Immature natural killer cell (primary cell): ENCODE data around the gene PHETA1. TPM values are rescaled to one million over a fixed set of nuclear protein-coding genes. Genes with fewer than 3 reads are reported as not detected.
"Not testable (repeated sequence)": the region's sequence is repeated elsewhere in the genome, so short reads cannot be mapped to it uniquely, and the experiment has no call there.

Experiments used
- DNase-seq, 3 donors: peaks; one replicate each; pipeline ENCODE4 v3.0.0; 2022; ENCODE audit warnings: mixed read lengths in 1 of 3
- H3K27ac Mint-ChIP-seq, 6 donors: one replicate each; pipeline ENCODE4 v1.8.0; 2020; ENCODE audit warnings: mixed read lengths in 6 of 6, mild to moderate bottlenecking in 5 of 6, inconsistent platforms in 4 of 6, moderate library complexity in 3 of 6
- H3K27me3 Mint-ChIP-seq, 3 donors: one replicate each; pipeline ENCODE4 v1.8.0; 2020 to 2021; ENCODE audit warnings: low read depth in 3 of 3, mild to moderate bottlenecking in 3 of 3, mixed read lengths in 3 of 3, moderate library complexity in 3 of 3, inconsistent platforms in 1 of 3
- H3K36me3 Mint-ChIP-seq, 3 donors: one replicate each; pipeline ENCODE4 v1.8.0; 2020; ENCODE audit warnings: mixed read lengths in 3 of 3, inconsistent platforms in 2 of 3, mild to moderate bottlenecking in 2 of 3
- H3K4me1 Mint-ChIP-seq, 2 donors: one replicate each; pipeline ENCODE4 v1.8.0; 2020; ENCODE audit warnings: inconsistent platforms in 2 of 2, mild to moderate bottlenecking in 2 of 2, mixed read lengths in 2 of 2, moderate library complexity in 1 of 2
- H3K4me3 Mint-ChIP-seq, 5 donors: one replicate each; pipeline ENCODE4 v1.8.0; 2020; ENCODE audit warnings: mild to moderate bottlenecking in 5 of 5, mixed read lengths in 5 of 5, inconsistent platforms in 3 of 5, moderate library complexity in 3 of 5
- H3K9me3 Mint-ChIP-seq, 6 donors: one replicate each; pipeline ENCODE4 v1.8.0; 2020; ENCODE audit warnings: mild to moderate bottlenecking in 6 of 6, mixed read lengths in 6 of 6, inconsistent platforms in 4 of 6, moderate library complexity in 3 of 6
- polyA plus RNA-seq, 3 donors: library from polyadenylated mRNA; unstranded; fragments of 300-500 nt; fragmentation: Illumina TruSeq; gene quantifications; one replicate each; pipeline ENCODE4 v1.2.3, GENCODE V29; 2021

PHETA1 gene
- polyA plus RNA-seq, 3 donors from 2014 or later = 2.0 to 5.5 (median 2.1) TPM

DNA sequence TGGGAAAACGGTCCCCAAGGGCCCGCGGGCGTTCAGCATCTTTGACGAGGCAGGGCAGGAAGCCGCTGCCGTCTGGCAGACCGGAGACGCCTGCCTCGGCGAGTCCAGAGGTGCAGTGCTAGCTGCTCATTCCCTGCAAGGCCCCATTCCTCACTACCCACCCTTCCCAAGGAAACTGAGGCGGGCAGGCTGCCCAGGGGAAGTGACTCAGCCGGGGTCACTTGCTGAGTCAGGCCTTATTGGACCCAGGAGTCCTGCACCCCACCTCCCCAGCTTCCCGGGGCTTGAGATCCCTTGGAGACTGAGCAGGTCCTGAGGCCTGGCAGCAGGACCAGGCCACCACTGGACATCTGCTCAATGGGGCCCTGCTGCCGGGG, 40.5 kb upstream of the PHETA1 start:
- H3K27ac Mint-ChIP-seq = peak overlapping the region; percentile 63 to 98 (median 92)
- peaks cover 85 to 87% of the 10 kb centered on the region in 2 donors for H3K4me1 Mint-ChIP-seq
- H3K4me3 Mint-ChIP-seq = peak overlapping the region; percentile 75 to 95 (median 90)
- peaks cover 8 to 10% (median 8%) of the 10 kb centered on the region in 3 donors for H3K27me3 Mint-ChIP-seq
- DNase-seq = no peak
- no peaks in the 10 kb centered on the region for H3K9me3 Mint-ChIP-seq
- no peaks in the 10 kb centered on the region for H3K36me3 Mint-ChIP-seq

DNA sequence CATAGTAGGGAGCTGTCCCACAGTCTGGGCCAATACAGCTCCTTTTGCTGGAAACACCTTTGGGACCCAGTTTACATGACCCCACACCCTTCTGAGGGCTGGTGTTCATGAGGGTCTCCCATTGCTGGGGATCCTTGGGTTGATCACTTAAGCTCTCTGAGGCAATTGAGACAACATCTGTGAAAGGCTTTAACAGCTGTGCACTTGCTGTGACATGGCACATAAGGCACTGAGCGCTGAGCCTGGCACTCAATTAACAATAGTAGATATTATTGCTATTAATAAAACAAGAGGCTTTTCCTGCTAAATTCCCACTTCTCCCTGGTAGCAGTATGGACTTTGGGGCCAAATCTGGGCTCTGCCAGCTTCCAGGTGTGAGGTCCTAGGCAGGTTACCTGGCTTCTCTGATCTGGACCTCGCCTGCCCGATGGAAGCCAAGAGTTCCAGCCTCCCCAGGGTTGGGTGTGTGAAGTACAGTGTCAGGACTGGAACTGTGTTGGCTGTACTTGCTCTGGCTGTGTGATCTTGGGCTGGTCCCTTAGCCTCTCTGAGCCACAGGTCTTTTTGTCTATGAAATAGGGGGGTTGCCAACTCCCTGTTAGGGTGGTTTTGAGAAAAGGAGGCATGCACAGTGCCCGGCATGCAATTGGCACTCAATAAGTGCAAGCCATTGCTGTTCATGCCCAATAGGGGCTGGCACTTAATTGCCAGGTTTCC, 39.9 kb upstream of the PHETA1 start:
- H3K27me3 Mint-ChIP-seq = peaks cover 7 to 12% (median 8%) of the 10 kb centered on the region in 3 donors
- H3K27ac Mint-ChIP-seq = peak overlapping the region; percentile 75 to 98 (median 92)
- H3K9me3 Mint-ChIP-seq = no peaks in the 10 kb centered on the region
- no peaks in the 10 kb centered on the region for H3K36me3 Mint-ChIP-seq
- DNase-seq = no peak
- peak overlapping the region; percentile 75 to 95 (median 90) for H3K4me3 Mint-ChIP-seq
- peaks cover 85 to 87% of the 10 kb centered on the region in 2 donors for H3K4me1 Mint-ChIP-seq

DNA sequence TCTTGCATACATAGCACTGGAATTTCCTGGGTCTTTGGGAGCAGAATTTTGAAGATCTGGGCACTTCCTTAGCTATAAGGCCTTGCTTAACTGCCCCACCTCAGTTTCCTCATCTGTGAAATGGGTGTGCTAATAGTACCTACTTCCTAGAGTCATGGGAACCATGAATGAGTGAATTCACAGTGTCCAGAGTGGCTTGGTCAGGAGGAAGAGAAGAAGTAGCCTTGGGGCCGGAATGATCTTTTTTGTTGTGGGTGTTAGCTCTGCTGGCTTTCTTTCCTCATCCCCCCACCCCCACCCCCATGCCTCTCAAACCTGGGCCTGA, 39.2 kb upstream of the PHETA1 start:
- Mint-ChIP-seq H3K36me3 (no peaks in the 10 kb centered on the region), H3K4me3 (peak overlapping the region; percentile 86 to 95 (median 90)), H3K27me3 (peaks cover 10 to 14% (median 12%) of the 10 kb centered on the region in 3 donors), H3K27ac (peak overlapping the region; percentile 91 to 98 (median 92)), H3K4me1 (peaks cover 85 to 87% of the 10 kb centered on the region in 2 donors), H3K9me3 (no peaks in the 10 kb centered on the region)
- no peak for DNase-seq

DNA sequence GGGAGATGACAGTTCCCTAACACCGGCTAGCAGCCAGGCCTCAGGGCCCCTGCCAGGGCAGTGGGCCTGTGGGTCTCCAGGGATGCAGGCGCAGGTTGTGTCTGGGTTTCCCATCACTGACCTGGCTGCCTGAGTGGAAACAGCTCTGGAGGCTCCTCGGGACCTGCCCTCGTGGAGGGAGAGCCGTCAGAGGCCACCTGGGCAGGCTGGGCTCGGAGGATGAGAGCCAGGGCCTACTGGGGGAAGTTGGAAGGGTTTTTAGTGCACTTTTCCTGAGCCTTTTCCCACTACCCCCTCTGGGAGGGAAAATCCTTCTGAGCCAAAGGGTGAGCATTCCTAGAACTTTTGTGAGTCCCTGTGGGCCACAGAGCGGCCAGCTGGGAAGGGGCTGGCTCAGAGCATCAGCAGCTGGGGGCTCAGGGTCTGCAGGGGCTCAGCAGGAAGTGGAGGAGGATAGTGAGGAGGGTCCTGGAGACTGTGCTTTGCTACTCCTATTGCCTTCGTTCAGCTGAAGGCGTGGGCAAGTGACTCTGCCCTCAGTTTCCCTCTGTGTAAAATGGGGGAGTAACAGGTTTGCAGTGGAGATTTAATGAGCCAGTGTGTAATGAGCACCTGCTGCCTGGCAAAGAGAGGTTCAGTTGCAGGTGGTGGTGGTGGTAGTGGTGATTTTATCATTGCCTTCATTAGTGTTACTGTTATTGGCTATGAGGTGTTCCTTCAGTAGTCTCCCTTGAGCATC, 38.7 kb upstream of the PHETA1 start:
- H3K27ac Mint-ChIP-seq = peak overlapping the region; percentile 91 to 98 (median 92)
- H3K4me1 Mint-ChIP-seq = peaks cover 85 to 87% of the 10 kb centered on the region in 2 donors
- no peaks in the 10 kb centered on the region for H3K9me3 Mint-ChIP-seq
- peak overlapping the region; percentile 86 to 95 (median 90) for H3K4me3 Mint-ChIP-seq
- H3K27me3 Mint-ChIP-seq = peaks cover 10 to 14% (median 12%) of the 10 kb centered on the region in 3 donors
- no peaks in the 10 kb centered on the region for H3K36me3 Mint-ChIP-seq
- no peak for DNase-seq

DNA sequence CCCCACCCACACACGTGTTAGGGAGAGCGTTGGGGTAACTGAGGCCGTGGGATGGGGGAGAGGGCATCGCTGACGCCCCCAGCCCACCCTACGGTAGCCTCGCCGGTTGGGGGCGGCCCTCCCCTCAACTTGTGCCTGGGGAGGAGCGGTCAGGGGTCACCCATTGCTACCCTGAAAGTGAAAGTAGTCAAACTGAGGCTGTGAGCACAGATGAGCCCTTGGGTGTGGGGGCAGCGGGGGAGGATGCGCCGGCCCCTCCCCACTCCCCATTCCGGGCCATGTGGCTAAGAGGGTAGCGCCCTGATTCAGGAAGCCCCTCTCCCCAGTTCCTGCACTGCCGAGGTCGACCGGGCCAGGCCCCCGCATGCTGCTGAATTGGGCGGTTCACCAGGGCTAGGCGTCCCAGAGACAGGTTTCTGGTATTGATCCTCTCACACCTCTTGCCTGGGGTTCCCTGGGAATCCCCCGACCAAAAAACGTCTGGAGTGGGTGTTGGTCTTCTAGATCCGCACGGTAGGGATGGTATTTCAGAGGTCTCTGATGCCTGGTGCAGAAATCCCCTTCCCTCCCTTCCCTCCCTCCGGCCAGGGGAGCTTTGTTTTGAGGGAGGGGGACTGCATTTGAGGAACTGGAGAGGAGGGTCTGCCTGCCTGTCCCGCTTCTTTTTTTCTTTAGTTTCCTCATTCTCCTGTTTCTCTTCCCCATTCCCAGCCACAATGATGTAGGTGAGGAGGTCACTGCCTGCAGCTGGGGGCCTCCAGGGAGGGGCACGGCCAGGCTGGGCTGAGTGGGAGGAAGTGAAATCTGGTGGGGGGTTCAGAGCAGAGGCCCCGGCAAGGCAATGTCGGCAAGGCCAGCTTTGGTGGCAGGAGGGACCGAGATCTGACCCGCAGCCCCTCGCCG, 37.8 kb upstream of the PHETA1 start:
- H3K4me1 Mint-ChIP-seq = peaks cover 78 to 79% of the 10 kb centered on the region in 2 donors
- peak overlapping the region; percentile 86 to 95 (median 90) for H3K4me3 Mint-ChIP-seq
- H3K36me3 Mint-ChIP-seq = no peaks in the 10 kb centered on the region
- H3K27me3 Mint-ChIP-seq = peaks cover 10 to 14% (median 10%) of the 10 kb centered on the region in 3 donors
- peak; percentile 54 to 63 (median 62) for DNase-seq
- H3K9me3 Mint-ChIP-seq = no peaks in the 10 kb centered on the region
- peak overlapping the region; percentile 91 to 98 (median 92) for H3K27ac Mint-ChIP-seq

DNA sequence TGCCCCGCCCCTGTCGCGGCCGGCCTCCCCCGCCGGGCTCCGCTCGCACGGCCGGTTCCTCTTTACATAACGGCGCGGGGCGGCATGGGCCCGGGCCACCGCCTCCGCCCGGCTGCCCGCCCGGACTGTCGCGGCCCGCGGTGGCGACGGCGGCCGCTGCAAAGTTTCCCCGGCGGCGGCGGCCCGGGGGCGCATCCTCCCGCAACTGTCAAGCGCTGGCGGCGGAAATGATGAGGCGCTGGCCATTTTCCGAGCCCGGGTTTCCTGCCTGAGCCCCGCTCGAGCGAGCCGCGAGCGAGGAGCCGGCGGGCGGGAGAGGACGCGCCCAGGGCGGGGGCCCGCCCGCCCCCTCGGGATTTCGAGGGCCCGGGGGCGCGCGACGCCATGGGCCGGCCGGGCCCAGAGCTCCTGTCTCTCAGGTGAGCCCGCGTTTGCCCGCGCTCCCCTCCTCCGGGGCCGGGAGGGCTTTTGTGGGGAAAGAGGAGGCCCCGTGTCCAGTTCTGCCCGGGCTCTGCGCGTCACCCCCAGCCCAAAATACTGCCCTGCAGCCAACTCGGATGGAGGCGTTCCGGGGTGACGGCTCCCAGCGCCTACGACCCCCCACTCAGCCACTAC, 37.1 kb upstream of the PHETA1 start, which contains the start of gene SH2B3:
Gene SH2B3 (plus strand): TSS at position 65 of the 615 bp plus-strand sequence. CDS start 12,223 bp downstream, outside the sequence.
- Mint-ChIP-seq H3K36me3 (no peaks in the 10 kb centered on the region), H3K27ac (peak within 1 kb of the TSS; percentile 91 to 98 (median 94)), H3K4me3 (peak within 1 kb of the TSS; percentile 89 to 95 (median 91)), H3K27me3 (peaks cover 10 to 14% (median 10%) of the 10 kb centered on the region in 3 donors), H3K9me3 (no peaks in the 10 kb centered on the region), H3K4me1 (peaks cover 70 to 71% of the 10 kb centered on the region in 2 donors)
- DNase-seq = peak; percentile 89 to 91 (median 90)

DNA sequence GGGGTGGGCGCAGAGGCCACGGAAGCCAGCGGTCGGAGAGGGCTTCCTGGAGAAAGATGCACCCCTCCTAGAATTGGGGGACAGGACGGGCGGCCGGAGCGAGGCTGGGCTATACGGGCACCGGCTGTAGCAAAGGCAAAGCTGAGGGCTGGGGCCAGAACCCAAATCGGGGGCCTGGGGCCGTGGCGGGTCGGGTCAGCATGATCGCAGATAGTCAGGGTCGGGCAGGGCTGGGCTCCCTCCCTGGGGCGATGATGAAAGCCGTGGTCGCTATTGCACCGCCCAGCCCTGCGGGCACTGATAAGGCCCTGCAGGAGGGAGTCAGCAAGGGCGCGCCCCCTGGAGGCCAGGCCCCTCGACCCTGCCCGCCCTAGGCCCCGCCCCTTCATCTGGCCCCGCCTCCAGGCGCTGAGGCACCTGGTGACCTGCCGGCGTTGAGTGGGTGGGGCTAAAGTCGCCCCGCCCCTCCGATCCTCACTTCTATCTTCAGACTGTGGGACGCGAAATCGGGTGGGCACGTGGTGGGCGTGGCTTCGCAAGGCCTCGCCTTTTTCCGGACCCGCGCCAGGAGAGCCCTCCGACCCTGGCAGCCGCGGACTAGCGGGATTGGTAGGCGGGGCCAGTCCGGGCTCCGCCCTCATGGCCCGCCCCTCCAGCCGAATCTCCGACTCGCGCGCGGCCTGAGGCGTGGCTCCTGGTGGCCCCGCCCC, 36.4 kb upstream of the PHETA1 start:
- H3K36me3 Mint-ChIP-seq = no peaks in the 10 kb centered on the region
- peaks cover 10 to 17% (median 12%) of the 10 kb centered on the region in 3 donors for H3K27me3 Mint-ChIP-seq
- peak; percentile 97 to 98 (median 97) for DNase-seq
- peaks cover 63 to 66% of the 10 kb centered on the region in 2 donors for H3K4me1 Mint-ChIP-seq
- H3K27ac Mint-ChIP-seq = peak overlapping the region; percentile 68 to 96 (median 91)
- no peaks in the 10 kb centered on the region for H3K9me3 Mint-ChIP-seq
- H3K4me3 Mint-ChIP-seq = peak overlapping the region; percentile 86 to 92 (median 89)

DNA sequence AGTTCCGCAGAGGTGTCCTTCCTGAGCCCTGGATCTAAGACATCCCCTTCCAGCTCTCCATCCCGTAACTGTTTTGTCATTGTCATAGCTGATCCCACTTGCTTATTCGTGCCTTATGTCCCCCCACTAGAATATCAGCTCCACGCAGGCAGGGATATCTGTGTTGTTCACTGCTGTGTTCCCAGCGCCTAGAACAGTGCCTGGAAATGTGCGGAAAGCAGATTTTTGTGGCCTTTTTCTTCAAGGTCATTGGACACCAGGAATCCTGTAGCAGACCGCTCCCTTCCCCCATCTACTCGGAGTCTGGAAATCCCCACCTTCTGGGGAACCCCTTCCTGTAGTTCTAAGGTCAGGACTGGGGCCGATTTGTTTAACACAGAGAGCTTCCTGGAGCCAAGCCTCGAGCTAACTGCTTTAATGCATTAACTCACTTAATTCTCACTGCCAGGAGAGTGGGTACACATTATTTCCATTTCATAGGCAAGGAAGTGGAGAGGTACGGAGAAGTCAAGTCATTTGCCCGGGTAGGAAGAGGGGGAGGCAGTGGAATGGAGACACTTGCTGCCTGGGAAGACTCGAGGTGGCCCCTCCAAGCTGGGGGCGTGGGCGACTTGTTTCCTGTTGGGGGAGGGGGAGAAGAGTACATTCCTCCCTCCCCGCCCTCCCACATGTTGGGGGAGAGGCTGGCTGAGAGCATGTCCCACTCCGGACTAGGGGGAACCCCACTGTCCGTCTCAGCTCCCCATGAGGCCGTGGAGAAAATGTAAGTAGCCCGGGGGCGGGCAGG, 35.7 kb upstream of the PHETA1 start:
- no peaks in the 10 kb centered on the region for H3K9me3 Mint-ChIP-seq
- DNase-seq = peak in 2 of 3 donors; percentile 35 to 45
- peak overlapping the region; percentile 85 to 96 (median 92) for H3K27ac Mint-ChIP-seq
- H3K4me1 Mint-ChIP-seq = peaks cover 56 to 63% of the 10 kb centered on the region in 2 donors
- peak overlapping the region; percentile 86 to 92 (median 89) for H3K4me3 Mint-ChIP-seq
- H3K36me3 Mint-ChIP-seq = no peaks in the 10 kb centered on the region
- peaks cover 10 to 20% (median 13%) of the 10 kb centered on the region in 3 donors for H3K27me3 Mint-ChIP-seq

DNA sequence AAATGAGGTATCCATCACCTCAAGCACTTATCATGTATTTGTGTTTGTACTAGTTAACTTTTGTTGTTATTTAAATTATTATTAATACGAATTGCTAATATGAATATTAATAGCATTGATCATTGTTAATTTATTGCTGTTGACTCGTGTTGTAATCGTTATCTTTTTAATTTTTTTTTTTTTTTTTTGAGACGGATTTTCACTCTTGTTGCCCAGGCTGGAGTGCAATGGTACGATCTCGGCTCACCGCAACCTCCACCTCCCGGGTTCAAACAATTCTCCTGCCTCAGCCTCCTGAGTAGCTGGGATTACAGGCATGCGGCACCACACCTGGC, 33.6 kb upstream of the PHETA1 start:
- Mint-ChIP-seq H3K4me1 (peaks cover 35 to 43% of the 10 kb centered on the region in 2 donors), H3K4me3 (peak overlapping the region in 1 of 5 donors; percentile 72), H3K27ac (peak overlapping the region in 2 of 6 donors; percentile 83 to 85), H3K27me3 (peaks cover 10 to 21% (median 17%) of the 10 kb centered on the region in 3 donors)
- H3K36me3 Mint-ChIP-seq, H3K9me3 Mint-ChIP-seq, DNase-seq: not testable (repeated sequence)

DNA sequence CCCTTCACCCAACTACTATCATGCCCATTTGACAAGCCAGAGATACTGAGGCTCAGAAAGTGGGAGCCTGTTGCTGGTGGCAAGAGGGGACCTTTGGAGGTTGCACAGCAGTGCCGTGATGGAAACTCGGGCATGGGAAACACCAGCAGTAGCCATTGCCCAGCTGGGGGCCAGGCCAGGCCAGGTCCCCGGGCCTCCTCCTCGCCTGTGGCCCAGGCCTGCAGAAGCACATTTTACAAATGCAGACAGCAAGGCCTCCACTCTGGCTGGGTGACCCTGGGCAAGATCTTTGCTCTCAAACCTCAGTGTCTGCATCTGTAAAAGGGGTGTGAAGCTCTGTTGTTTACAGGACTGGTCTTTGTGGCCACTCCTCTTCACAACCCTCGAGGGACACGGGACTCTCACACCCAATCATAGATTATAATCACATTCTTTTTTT, 32.3 kb upstream of the PHETA1 start:
- Mint-ChIP-seq H3K27ac (peak overlapping the region in 1 of 6 donors; percentile 22), H3K4me3 (no peak overlapping the region), H3K4me1 (peaks cover 37 to 39% of the 10 kb centered on the region in 2 donors)

DNA sequence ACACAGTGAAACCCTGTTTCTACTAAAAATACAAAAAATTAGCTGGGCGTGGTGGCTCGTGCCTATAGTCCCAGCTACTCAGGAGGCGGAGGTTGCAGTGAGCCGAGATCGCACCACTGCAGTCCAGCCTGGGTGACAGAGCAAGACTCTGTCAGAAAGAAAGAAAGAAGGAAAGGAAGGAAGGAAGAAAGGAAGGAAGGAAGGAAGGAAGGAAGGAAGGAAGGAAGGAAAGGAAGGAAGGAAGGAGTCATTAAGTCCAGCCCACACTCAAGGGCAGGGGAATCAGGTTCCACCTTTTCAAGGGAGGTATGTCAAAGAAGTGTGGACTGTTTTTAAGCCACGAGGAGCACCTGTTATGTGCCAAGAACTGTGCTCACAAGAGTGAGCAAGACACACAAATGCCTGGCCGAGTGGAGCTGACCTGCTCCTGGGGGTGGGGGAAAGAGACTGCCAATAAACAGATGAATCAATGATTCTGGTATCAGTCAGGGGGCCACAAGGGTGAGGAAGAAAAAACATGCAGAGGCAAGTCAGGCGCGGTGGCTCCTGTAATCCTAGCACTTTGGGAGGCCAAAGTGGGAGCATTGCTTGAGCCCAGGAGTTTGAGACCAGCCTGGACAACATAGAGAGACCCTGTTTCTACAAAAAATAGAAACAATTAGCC, 31.0 kb upstream of the PHETA1 start:
- peaks cover 4 to 16% (median 11%) of the 10 kb centered on the region in 3 donors for H3K27me3 Mint-ChIP-seq
- peak overlapping the region in 1 of 6 donors; percentile 57 for H3K27ac Mint-ChIP-seq
- not testable (repeated sequence) for H3K9me3 Mint-ChIP-seq, H3K36me3 Mint-ChIP-seq, H3K4me3 Mint-ChIP-seq, DNase-seq
- H3K4me1 Mint-ChIP-seq = peaks cover 32 to 35% of the 10 kb centered on the region in 2 donors

More for the DNA sequence above, 32.3 kb upstream of the PHETA1 start:
- peaks cover 6 to 17% (median 13%) of the 10 kb centered on the region in 3 donors for H3K27me3 Mint-ChIP-seq
- no peaks in the 10 kb centered on the region for H3K9me3 Mint-ChIP-seq
- no peak for DNase-seq
- H3K36me3 Mint-ChIP-seq = no peaks in the 10 kb centered on the region
